WTC11 (cell line): Measurements from ENCODE around the gene ELMO1.

Experiments
- CREB1 ChIP-seq: sonication (generic); formaldehyde crosslinking; IDR thresholded peaks from 2 replicates; pipeline ENCODE4 v1.8.0; 2023; ENCODE audit warnings: mild to moderate bottlenecking, missing genetic modification reagents
- CTCF ChIP-seq: fragments of 200-600 bp; IDR thresholded peaks from 2 replicates; pipeline ENCODE4 v1.8.0; 2022; ENCODE audit warnings: antibody characterized with exemption
- E2F5 ChIP-seq: sonication (generic); formaldehyde crosslinking; IDR thresholded peaks from 2 replicates; pipeline ENCODE4 v1.8.1; 2022; ENCODE audit warnings: mild to moderate bottlenecking, moderate library complexity, missing genetic modification reagents
- GABPB1 ChIP-seq: sonication (generic); formaldehyde crosslinking; IDR thresholded peaks from 2 replicates; pipeline ENCODE4 v1.8.1; 2023; ENCODE audit warnings: mild to moderate bottlenecking, missing genetic modification reagents
- NFE2L1 ChIP-seq: sonication (generic); formaldehyde crosslinking; IDR thresholded peaks from 2 replicates; pipeline ENCODE4 v1.8.1; 2023; ENCODE audit warnings: missing genetic modification reagents
- PRDM15 ChIP-seq: sonication (generic); formaldehyde crosslinking; IDR thresholded peaks from 2 replicates; pipeline ENCODE4 v1.8.0; 2022; ENCODE audit warnings: missing genetic modification reagents

GRCh38 chr7:36904101-36904500 lies 544.6 kb downstream of the ELMO1 start:
- TF ChIP-seq NFE2L1 (CRISPR knock-in tag) (no peak), CREB1 (CRISPR knock-in tag) (no peak), PRDM15 (no peak), GABPB1 (CRISPR knock-in tag) (no peak), CTCF (no peak), E2F5 (CRISPR knock-in tag) (no peak)
